GM20431 (cell line): ENCODE measurements around the gene ALOX5.
"Not testable (repeated sequence)": the region's sequence is repeated elsewhere in the genome, so short reads cannot be mapped to it uniquely, and the experiment has no call there.

Experiments
- in situ Hi-C: fragments of 300-500 bp; cut with MseI, MboI; formaldehyde crosslinking; loops from one replicate; pipeline ENCODE4 v1.15.0; 2020; ENCODE audit warnings: low sequenced_read_pairs; ENCODE audit not compliant: unreplicated experiment

ALOX5 gene

GRCh38 chr10:45373003-45373575 lies 927 bp upstream of the ALOX5 start:
- in situ Hi-C loops = no loop called here

GRCh38 chr10:45374350-45375052 lies 485 bp downstream of the ALOX5 start:
- in situ Hi-C loops = no loop called here

DNA sequence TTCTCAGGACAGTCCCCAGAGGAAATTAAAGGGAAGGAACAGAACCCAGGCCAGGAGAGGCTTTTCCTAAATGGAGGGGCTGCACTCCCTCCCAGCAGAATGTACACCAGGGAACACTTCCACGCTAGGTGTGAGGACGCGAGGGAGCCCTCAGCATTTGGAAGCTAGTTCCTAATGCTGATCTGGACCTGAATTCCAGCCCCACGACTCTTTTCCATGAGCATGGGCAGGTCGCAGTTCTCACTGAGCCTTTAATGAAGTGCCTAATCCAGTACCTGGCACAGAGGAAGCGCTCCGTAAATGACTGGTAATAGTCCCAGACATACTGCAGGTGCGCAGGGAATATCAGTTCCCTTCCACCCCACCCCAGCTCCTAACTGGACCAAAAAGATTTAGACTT lies 1.1 kb downstream of the ALOX5 start:
- in situ Hi-C loops = no loop called here

GRCh38 chr10:45375716-45376231 lies 1.8 kb downstream of the ALOX5 start:
- in situ Hi-C loops = no loop called here

DNA sequence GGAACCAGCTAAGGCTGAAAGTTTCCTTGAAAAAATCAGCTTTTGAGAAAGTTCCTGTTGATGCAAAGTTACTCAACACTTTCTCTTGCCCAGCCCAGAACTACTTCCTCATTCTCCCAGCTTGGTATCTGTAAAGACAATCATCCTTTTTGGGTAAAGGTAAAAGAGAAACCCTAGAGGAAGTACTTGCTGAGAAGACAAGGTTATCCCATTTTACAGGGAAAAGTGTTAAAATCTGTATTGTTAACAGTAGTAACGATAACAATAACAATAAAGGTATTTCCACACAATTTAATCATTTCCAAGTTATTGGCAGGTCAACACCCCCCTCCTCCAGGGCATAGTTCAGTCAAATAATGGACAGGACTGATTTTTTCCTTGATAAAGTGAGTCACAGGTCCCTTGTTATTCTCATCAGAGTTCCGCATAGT lies 2.4 kb downstream of the ALOX5 start:
- in situ Hi-C loops = no loop called here

- in situ Hi-C loops = no loop called here
Measured at GRCh38 chr10:45377321-45377720, 3.3 kb downstream of the ALOX5 start.

GRCh38 chr10:45377858-45378257 lies 3.8 kb downstream of the ALOX5 start:
- in situ Hi-C loops = no loop called here

- in situ Hi-C loops = no loop called here
Measured at GRCh38 chr10:45378914-45379726, 5.1 kb downstream of the ALOX5 start.

- in situ Hi-C loops = no loop called here
Measured at GRCh38 chr10:45379891-45380540, 6.0 kb downstream of the ALOX5 start.

- in situ Hi-C loops = no loop called here
Measured at GRCh38 chr10:45380903-45381620, 7.0 kb downstream of the ALOX5 start.

DNA sequence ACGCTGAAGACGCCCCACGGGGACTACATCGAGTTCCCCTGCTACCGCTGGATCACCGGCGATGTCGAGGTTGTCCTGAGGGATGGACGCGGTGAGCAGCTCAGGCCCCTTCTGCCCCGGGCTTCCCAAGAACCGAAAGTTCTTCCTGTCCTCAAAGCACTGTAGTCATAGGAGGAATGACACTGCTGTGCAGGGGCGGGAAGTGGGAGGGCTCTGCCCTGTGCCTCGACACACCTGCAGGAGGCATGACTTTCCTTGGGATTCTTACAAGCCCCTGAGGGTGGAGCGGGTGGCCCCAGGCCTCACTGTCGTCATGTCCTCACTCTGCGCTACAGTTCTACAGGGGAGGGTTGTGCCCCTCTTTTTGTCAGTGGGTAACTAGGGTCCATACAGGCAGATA lies 8.6 kb downstream of the ALOX5 start:
- in situ Hi-C loops = no loop called here

DNA sequence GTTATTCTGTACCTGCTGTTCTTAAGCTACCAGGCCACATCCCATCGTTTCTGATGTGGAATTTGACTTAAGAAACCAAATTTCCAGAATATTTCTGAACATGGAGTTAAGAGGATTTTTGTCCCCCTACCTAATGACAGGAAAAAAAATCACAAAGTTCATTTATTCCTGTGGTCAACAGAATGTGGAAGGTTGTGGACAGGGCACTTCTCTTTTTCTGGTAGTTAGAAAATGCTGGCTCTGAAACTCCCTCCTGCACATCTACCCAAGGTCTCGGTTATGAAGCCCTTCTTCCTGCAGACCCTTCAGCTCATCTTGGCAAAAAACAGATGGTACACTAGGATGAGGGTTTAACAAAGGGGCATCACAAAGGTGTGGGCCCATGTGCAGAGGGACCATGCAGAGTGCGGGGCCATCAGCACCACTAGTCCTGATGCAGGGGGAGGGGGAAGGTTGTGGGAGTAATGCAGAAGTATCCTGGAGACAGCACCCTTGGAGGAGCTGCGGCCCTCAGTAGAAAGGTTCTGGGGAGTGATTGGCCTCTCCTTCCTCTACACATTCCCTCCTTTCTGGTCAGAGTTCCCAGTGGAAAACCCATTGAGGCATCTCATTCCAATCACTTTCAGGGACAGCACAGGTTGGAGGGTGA lies 9.8 kb downstream of the ALOX5 start:
- in situ Hi-C loops = no loop called here

GRCh38 chr10:45386657-45387056 lies 12.6 kb downstream of the ALOX5 start:
- in situ Hi-C loops = no loop called here

- in situ Hi-C loops = no loop called here
Measured at GRCh38 chr10:45387096-45387893, 13.3 kb downstream of the ALOX5 start.

DNA sequence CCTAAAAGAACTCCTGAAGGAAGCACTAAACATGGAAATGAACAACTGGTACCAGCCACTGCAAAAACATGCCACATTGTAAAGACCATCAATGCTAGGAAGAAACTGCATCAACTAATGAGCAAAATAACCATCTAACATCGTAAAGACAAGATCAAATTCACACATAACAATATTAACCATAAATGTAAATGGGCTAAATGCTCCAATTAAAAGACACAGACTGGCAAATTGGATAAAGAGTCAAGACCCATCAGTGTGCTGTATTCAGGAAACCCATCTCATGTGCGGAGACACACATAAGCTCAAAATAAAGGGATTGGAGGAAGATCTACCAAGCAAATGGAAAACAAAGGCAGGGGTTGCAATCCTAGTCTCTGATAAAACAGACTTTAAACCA lies 15.7 kb downstream of the ALOX5 start:
- in situ Hi-C loops = not testable (repeated sequence)

- in situ Hi-C loops = not testable (repeated sequence)
Measured at GRCh38 chr10:45391636-45392035, 17.6 kb downstream of the ALOX5 start.

- in situ Hi-C loops = no loop called here
Measured at GRCh38 chr10:45395554-45395953, 21.5 kb downstream of the ALOX5 start.

- in situ Hi-C loops = no loop called here
Measured at GRCh38 chr10:45398595-45398994, 24.6 kb downstream of the ALOX5 start.

DNA sequence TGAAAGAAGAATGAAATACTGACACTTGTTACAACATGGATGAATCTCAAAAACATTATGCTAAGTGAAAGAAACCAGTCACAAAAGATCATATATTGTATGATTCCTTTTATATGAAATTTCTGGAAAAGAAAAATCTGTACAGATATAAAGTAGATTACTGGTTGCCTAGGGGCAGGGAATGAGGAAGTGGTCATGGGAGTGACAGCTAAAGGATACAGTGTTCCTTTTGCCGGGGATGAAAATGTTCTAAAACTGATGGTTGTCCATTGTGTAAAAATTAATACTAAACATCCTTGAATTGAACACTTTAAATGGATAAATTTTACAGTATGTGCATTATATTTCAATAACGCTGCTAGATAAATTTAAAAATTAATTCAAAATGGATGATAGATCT lies 25.1 kb downstream of the ALOX5 start:
- in situ Hi-C loops = no loop called here
